Cardiac muscle cell (in vitro differentiated cells and primary cell): Measurements from ENCODE around the gene MTURN. TPM values are rescaled to one million over a fixed set of nuclear protein-coding genes. Genes with fewer than 3 reads are reported as not detected.

Source experiments
- DNase-seq, 2 donors: peaks; one replicate each; pipeline versions ENCODE4 v3.0.0 to v3.0.0-alpha.2; 2010 to 2017; ENCODE audit warnings: low read depth in 1 of 2, low spot score in 1 of 2
- H3K27ac ChIP-seq: fragments of 200-600 bp; sonication (generic); 2 replicates; pipeline ENCODE4 v1.5.1; 2016
- H3K27me3 ChIP-seq: fragments of 200-600 bp; sonication (generic); 2 replicates; pipeline ENCODE4 v1.6.0; 2016; ENCODE audit warnings: control low read depth
- H3K36me3 ChIP-seq: fragments of 200-600 bp; sonication (generic); 2 replicates; pipeline ENCODE4 v1.5.1; 2016; ENCODE audit warnings: control low read depth
- H3K4me1 ChIP-seq: fragments of 200-600 bp; sonication (generic); 2 replicates; pipeline ENCODE4 v1.8.1; 2017; ENCODE audit warnings: low read depth, mild to moderate bottlenecking, mixed run types
- H3K4me3 ChIP-seq: fragments of 200-600 bp; sonication (generic); 2 replicates; pipeline ENCODE4 v1.5.1; 2016; ENCODE audit warnings: mild to moderate bottlenecking
- H3K9me3 ChIP-seq: fragments of 200-600 bp; sonication (generic); 2 replicates; pipeline ENCODE4 v1.5.1; 2017; ENCODE audit warnings: low read depth, mild to moderate bottlenecking, control low read depth
- CTCF ChIP-seq: IDR thresholded peaks from 2 replicates; pipeline ENCODE4 v1.5.1; 2012; ENCODE audit warnings: low read depth, mild to moderate bottlenecking, low read length
- polyA plus RNA-seq: library from polyadenylated mRNA; unstranded; fragments of >200 nt; fragmentation: Nextera tagmentation; extraction: Ambion mirVana; gene quantifications from 2 replicates; pipeline ENCODE4 v1.2.1, GENCODE V29; 2016
- total RNA-seq: library from RNA; depleted of rRNA; stranded (reverse); fragments of >200 nt; gene quantifications from 2 replicates; pipeline ENCODE4 v1.2.3, GENCODE V29; 2016

The MTURN gene
- total and polyA plus RNA-seq, 2 experiments from 2014 or later = 11.2 to 39.3 TPM

- H3K9me3 ChIP-seq = no peaks in the 10 kb centered on the region
- H3K4me3 ChIP-seq = no peak overlapping the region
- H3K27ac ChIP-seq = no peak overlapping the region
- H3K27me3 ChIP-seq = no peaks in the 10 kb centered on the region
- H3K4me1 ChIP-seq = peaks cover 39% of the 10 kb centered on the region
- DNase-seq = no peak
- no peak for TF ChIP-seq CTCF
- H3K36me3 ChIP-seq = no peaks in the 10 kb centered on the region
These were observed 41.8 kb downstream of the MTURN start for GRCh38 chr7:30176463-30177109.

GRCh38 chr7:30177186-30177585, 42.4 kb downstream of the MTURN start:
- DNase-seq = no peak
- H3K36me3 ChIP-seq = no peaks in the 10 kb centered on the region
- H3K4me1 ChIP-seq = peaks cover 39% of the 10 kb centered on the region
- H3K27ac ChIP-seq = no peak overlapping the region
- no peaks in the 10 kb centered on the region for H3K27me3 ChIP-seq
- TF ChIP-seq CTCF = no peak
- H3K4me3 ChIP-seq = no peak overlapping the region
- H3K9me3 ChIP-seq = no peaks in the 10 kb centered on the region

- Histone ChIP-seq H3K9me3 (no peaks in the 10 kb centered on the region), H3K27ac (no peak overlapping the region), H3K4me1 (peaks cover 34% of the 10 kb centered on the region), H3K27me3 (no peaks in the 10 kb centered on the region), H3K36me3 (no peaks in the 10 kb centered on the region), H3K4me3 (no peak overlapping the region)
- DNase-seq = no peak
- no peak for TF ChIP-seq CTCF
These were observed 43.2 kb downstream of the MTURN start for GRCh38 chr7:30177965-30178364.

GRCh38 chr7:30178748-30179436, 44.1 kb downstream of the MTURN start:
- TF ChIP-seq CTCF = no peak
- no peaks in the 10 kb centered on the region for H3K27me3 ChIP-seq
- H3K4me3 ChIP-seq = no peak overlapping the region
- H3K36me3 ChIP-seq = no peaks in the 10 kb centered on the region
- peaks cover 25% of the 10 kb centered on the region for H3K4me1 ChIP-seq
- DNase-seq = no peak
- no peak overlapping the region for H3K27ac ChIP-seq
- H3K9me3 ChIP-seq = no peaks in the 10 kb centered on the region

GRCh38 chr7:30180718-30181117, 45.9 kb downstream of the MTURN start:
- Histone ChIP-seq H3K9me3 (no peaks in the 10 kb centered on the region), H3K36me3 (no peaks in the 10 kb centered on the region), H3K27ac (no peak overlapping the region), H3K4me3 (no peak overlapping the region), H3K4me1 (peaks cover 9% of the 10 kb centered on the region), H3K27me3 (no peaks in the 10 kb centered on the region)
- TF ChIP-seq CTCF = no peak
- DNase-seq = no peak
